ENCODE measurements around the gene ARL15. TPM values are rescaled to one million over a fixed set of nuclear protein-coding genes. Genes with fewer than 3 reads are reported as not detected.

The ARL15 gene
- total RNA-seq, 2 experiments from 2014 or later = 13.5 to 13.8 TPM

- ChIA-PET CTCF (no interaction called here), POLR2A (no interaction called here)
- no peaks in the 10 kb centered on the region for H3K9me3 Mint-ChIP-seq
- H3K27me3 Mint-ChIP-seq = no peaks in the 10 kb centered on the region
- no peaks in the 10 kb centered on the region for H3K4me1 Mint-ChIP-seq
- no peak for DNase-seq
- H3K27ac Mint-ChIP-seq = no peak overlapping the region
- no peaks in the 10 kb centered on the region for H3K36me3 Mint-ChIP-seq (ENCODE audit: low read depth)
- H3K4me3 Mint-ChIP-seq = no peak overlapping the region
Measured at GRCh38 chr5:54159153-54159892, 151.1 kb downstream of the ARL15 start.

- no peak for DNase-seq
- Mint-ChIP-seq H3K9me3 (no peaks in the 10 kb centered on the region), H3K27me3 (no peaks in the 10 kb centered on the region), H3K4me3 (no peak overlapping the region), H3K27ac (no peak overlapping the region), H3K36me3 (ENCODE audit: low read depth) (no peaks in the 10 kb centered on the region), H3K4me1 (no peaks in the 10 kb centered on the region)
- ChIA-PET CTCF (no interaction called here), POLR2A (no interaction called here)
Measured at GRCh38 chr5:54156577-54156976, 153.8 kb downstream of the ARL15 start.

- CTCF ChIA-PET = no interaction called here
- Mint-ChIP-seq H3K4me1 (no peaks in the 10 kb centered on the region), H3K9me3 (no peaks in the 10 kb centered on the region), H3K4me3 (no peak overlapping the region), H3K27me3 (no peaks in the 10 kb centered on the region), H3K36me3 (ENCODE audit: low read depth) (no peaks in the 10 kb centered on the region), H3K27ac (no peak overlapping the region)
- POLR2A ChIA-PET = no interaction called here
- no peak for DNase-seq
Measured at GRCh38 chr5:54150841-54151240, 159.5 kb downstream of the ARL15 start.

GRCh38 chr5:54148858-54149257, 161.5 kb downstream of the ARL15 start:
- H3K4me3 Mint-ChIP-seq = no peak overlapping the region
- H3K36me3 Mint-ChIP-seq (ENCODE audit: low read depth) = no peaks in the 10 kb centered on the region
- no peak for DNase-seq
- no peaks in the 10 kb centered on the region for H3K9me3 Mint-ChIP-seq
- ChIA-PET CTCF (no interaction called here), POLR2A (no interaction called here)
- no peak overlapping the region for H3K27ac Mint-ChIP-seq
- H3K4me1 Mint-ChIP-seq = no peaks in the 10 kb centered on the region
- H3K27me3 Mint-ChIP-seq = no peaks in the 10 kb centered on the region

- Mint-ChIP-seq H3K4me3 (no peak overlapping the region), H3K4me1 (no peaks in the 10 kb centered on the region), H3K9me3 (no peaks in the 10 kb centered on the region), H3K27me3 (no peaks in the 10 kb centered on the region), H3K27ac (no peak overlapping the region), H3K36me3 (ENCODE audit: low read depth) (no peaks in the 10 kb centered on the region)
- DNase-seq = no peak
- ChIA-PET POLR2A (no interaction called here), CTCF (no interaction called here)
Measured at GRCh38 chr5:54148067-54148845, 162.1 kb downstream of the ARL15 start.

- H3K27me3 Mint-ChIP-seq = no peaks in the 10 kb centered on the region
- H3K4me1 Mint-ChIP-seq = no peaks in the 10 kb centered on the region
- DNase-seq = no peak
- ChIA-PET CTCF (no interaction called here), POLR2A (no interaction called here)
- no peak overlapping the region for H3K27ac Mint-ChIP-seq
- H3K36me3 Mint-ChIP-seq (ENCODE audit: low read depth) = no peaks in the 10 kb centered on the region
- no peak overlapping the region for H3K4me3 Mint-ChIP-seq
- no peaks in the 10 kb centered on the region for H3K9me3 Mint-ChIP-seq
Measured at GRCh38 chr5:54146916-54147315, 163.5 kb downstream of the ARL15 start.

- no peak overlapping the region for H3K4me3 Mint-ChIP-seq
- H3K27ac Mint-ChIP-seq = no peak overlapping the region
- H3K4me1 Mint-ChIP-seq = no peaks in the 10 kb centered on the region
- no peak for DNase-seq
- ChIA-PET POLR2A (no interaction called here), CTCF (no interaction called here)
- H3K36me3 Mint-ChIP-seq (ENCODE audit: low read depth) = no peaks in the 10 kb centered on the region
- H3K9me3 Mint-ChIP-seq = no peaks in the 10 kb centered on the region
- H3K27me3 Mint-ChIP-seq = no peaks in the 10 kb centered on the region
Measured at GRCh38 chr5:54146390-54146789, 164.0 kb downstream of the ARL15 start.

- Mint-ChIP-seq H3K9me3 (no peaks in the 10 kb centered on the region), H3K27ac (no peak overlapping the region), H3K4me3 (no peak overlapping the region), H3K27me3 (no peaks in the 10 kb centered on the region), H3K4me1 (no peaks in the 10 kb centered on the region), H3K36me3 (ENCODE audit: low read depth) (no peaks in the 10 kb centered on the region)
- CTCF ChIA-PET = no interaction called here
- no peak for DNase-seq
- POLR2A ChIA-PET = no interaction called here
Measured at GRCh38 chr5:54140247-54140840, 170.0 kb downstream of the ARL15 start.

- DNase-seq = no peak
- Mint-ChIP-seq H3K27me3 (no peaks in the 10 kb centered on the region), H3K4me1 (no peaks in the 10 kb centered on the region), H3K36me3 (ENCODE audit: low read depth) (no peaks in the 10 kb centered on the region), H3K9me3 (no peaks in the 10 kb centered on the region), H3K4me3 (no peak overlapping the region), H3K27ac (no peak overlapping the region)
- POLR2A ChIA-PET = interaction anchor here (0.7 kb wide), 1 partner anchor 765 kb away, joined by 3 read pairs; no protein-coding TSS in a partner anchor
- CTCF ChIA-PET = interaction anchor here (0.7 kb wide), 2 partner anchors 76 to 236 kb away, joined by 3 read pairs; no protein-coding TSS in a partner anchor
Measured at GRCh38 chr5:54136516-54137440, 173.6 kb downstream of the ARL15 start.

- ChIA-PET CTCF (no interaction called here), POLR2A (no interaction called here)
- H3K27ac Mint-ChIP-seq = no peak overlapping the region
Measured at GRCh38 chr5:54135042-54135441, 175.3 kb downstream of the ARL15 start.

GRCh38 chr5:54133917-54134316, 176.5 kb downstream of the ARL15 start:
- no peak overlapping the region for H3K4me3 Mint-ChIP-seq
- DNase-seq = no peak
- H3K36me3 Mint-ChIP-seq (ENCODE audit: low read depth) = no peaks in the 10 kb centered on the region
- no peaks in the 10 kb centered on the region for H3K27me3 Mint-ChIP-seq
- no peaks in the 10 kb centered on the region for H3K9me3 Mint-ChIP-seq
- ChIA-PET CTCF (no interaction called here), POLR2A (no interaction called here)
- no peak overlapping the region for H3K27ac Mint-ChIP-seq
- no peaks in the 10 kb centered on the region for H3K4me1 Mint-ChIP-seq

More at GRCh38 chr5:54135042-54135441, 175.3 kb downstream of the ARL15 start:
- no peaks in the 10 kb centered on the region for H3K4me1 Mint-ChIP-seq
- no peak overlapping the region for H3K4me3 Mint-ChIP-seq
- no peak for DNase-seq
- H3K9me3 Mint-ChIP-seq = no peaks in the 10 kb centered on the region
- no peaks in the 10 kb centered on the region for H3K36me3 Mint-ChIP-seq (ENCODE audit: low read depth)
- no peaks in the 10 kb centered on the region for H3K27me3 Mint-ChIP-seq

GRCh38 chr5:54120473-54120872, 189.9 kb downstream of the ARL15 start:
- CTCF ChIA-PET = no interaction called here
- Mint-ChIP-seq H3K36me3 (ENCODE audit: low read depth) (no peaks in the 10 kb centered on the region), H3K27ac (no peak overlapping the region), H3K9me3 (peaks cover 1% of the 10 kb centered on the region), H3K4me1 (no peaks in the 10 kb centered on the region), H3K27me3 (no peaks in the 10 kb centered on the region), H3K4me3 (no peak overlapping the region)
- POLR2A ChIA-PET = no interaction called here
- DNase-seq = no peak

GRCh38 chr5:54117957-54118356, 192.4 kb downstream of the ARL15 start:
- no peak for DNase-seq
- CTCF ChIA-PET = interaction anchor here (1.0 kb wide), 1 partner anchor 27 kb away, joined by 3 read pairs; no protein-coding TSS in a partner anchor
- H3K27me3 Mint-ChIP-seq = no peaks in the 10 kb centered on the region
- H3K9me3 Mint-ChIP-seq = no peaks in the 10 kb centered on the region
- no peak overlapping the region for H3K4me3 Mint-ChIP-seq
- H3K36me3 Mint-ChIP-seq (ENCODE audit: low read depth) = no peaks in the 10 kb centered on the region
- POLR2A ChIA-PET = no interaction called here
- no peak overlapping the region for H3K27ac Mint-ChIP-seq
- no peaks in the 10 kb centered on the region for H3K4me1 Mint-ChIP-seq

All from activated CD4-positive, alpha-beta memory T cell treated with anti-CD3 and anti-CD28 coated beads, Interleukin-2, amount 10 ng/mL, durations not matched to agents 7 days and 5 days (primary cell).